CD4-positive, alpha-beta T cell (primary cell): Measurements from ENCODE around the gene LSM6. TPM values are rescaled to one million over a fixed set of nuclear protein-coding genes. Genes with fewer than 3 reads are reported as not detected.

ENCODE experiments used
- ATAC-seq: fragments of 200-7000 bp; cut with Tn5 transposase; one replicate; pipeline ENCODE4 v1.10.0; 2022; ENCODE audit warnings: mild to moderate bottlenecking; ENCODE audit not compliant: poor library complexity
- CTCF ChIA-PET: fragments of 350-600 bp; sonication (Branson Sonifier 250); formaldehyde crosslinking; loops from one replicate; lab custom pipeline; 2021; ENCODE audit warnings: antibody characterized with exemption, inconsistent platforms; lab: Charles Lee
- POLR2A ChIA-PET: fragments of 350-600 bp; sonication (Branson Sonifier 250); formaldehyde crosslinking; loops from one replicate; lab custom pipeline; 2021; ENCODE audit warnings: antibody characterized with exemption, inconsistent platforms; lab: Charles Lee
- DNase-seq, 14 experiments: peaks; one replicate each; pipeline ENCODE4 v3.0.0-alpha.2; 2013 to 2020; ENCODE audit warnings: mixed read lengths in 2 of 14
- H3K27ac ChIP-seq, 2 donors: one replicate each; pipeline versions ENCODE4 v1.5.1 to v1.7.0; 2013; ENCODE audit warnings: low read length in 2 of 2, low read depth in 1 of 2, mild to moderate bottlenecking in 1 of 2
- H3K27me3 ChIP-seq, 2 experiments: 1 replicate in 1 of 2; 2 replicates in 1 of 2; pipeline versions ENCODE4 v1.6.1 to v1.7.0; 2013; ENCODE audit warnings: low read length in 2 of 2, control low read depth in 1 of 2, mild to moderate bottlenecking in 1 of 2, moderate library complexity in 1 of 2; ENCODE audit not compliant: insufficient read depth in 2 of 2, control insufficient read depth in 1 of 2
- H3K36me3 ChIP-seq: one replicate; pipeline ENCODE4 v1.6.1; 2013; ENCODE audit warnings: low read length, control low read depth; ENCODE audit not compliant: insufficient read depth
- H3K4me1 ChIP-seq: one replicate; pipeline ENCODE4 v1.6.1; 2013; ENCODE audit warnings: low read length, control low read depth; ENCODE audit not compliant: insufficient read depth
- H3K4me3 ChIP-seq: one replicate; pipeline ENCODE4 v1.5.1; 2013; ENCODE audit warnings: mild to moderate bottlenecking, low read length, moderate library complexity
- H3K9me3 ChIP-seq, 2 experiments: 1 replicate in 1 of 2; 2 replicates in 1 of 2; pipeline versions ENCODE4 v1.6.1 to v1.7.0; 2013; ENCODE audit warnings: low read length in 2 of 2, mild to moderate bottlenecking in 2 of 2, control low read depth in 1 of 2, moderate library complexity in 1 of 2; ENCODE audit not compliant: control insufficient read depth in 1 of 2, insufficient read depth in 1 of 2
- H3K27ac Mint-ChIP-seq: one replicate; pipeline ENCODE4 v1.8.0; 2020; ENCODE audit warnings: mixed read lengths
- H3K27me3 Mint-ChIP-seq: one replicate; pipeline ENCODE4 v1.8.0; 2021; ENCODE audit warnings: mixed read lengths
- H3K36me3 Mint-ChIP-seq: one replicate; pipeline ENCODE4 v1.8.0; 2021; ENCODE audit warnings: low read depth, mixed read lengths
- H3K4me1 Mint-ChIP-seq: one replicate; pipeline ENCODE4 v1.8.0; 2021; ENCODE audit warnings: low read depth, mixed read lengths
- H3K4me3 Mint-ChIP-seq: one replicate; pipeline ENCODE4 v1.8.0; 2020; ENCODE audit warnings: mild to moderate bottlenecking, mixed read lengths
- H3K9me3 Mint-ChIP-seq: one replicate; pipeline ENCODE4 v1.8.0; 2020; ENCODE audit warnings: mixed read lengths
- CTCF ChIP-seq: fragments of 200-600 bp; IDR thresholded peaks from one replicate; pipeline ENCODE4 v1.8.0; 2022; ENCODE audit warnings: antibody characterized with exemption, mild to moderate bottlenecking
- intact Hi-C, 2 experiments: fragments of 100-400 bp; cut with DNase I in 1 of 2; cut with micrococcal nuclease in 1 of 2; formaldehyde crosslinking; loops; one replicate each; pipeline versions ENCODE4 v1.15.1 to v1.9.0; 2023 to 2025; cut with DNase I, micrococcal nuclease
- total RNA-seq, 174 experiments: library from RNA in 2 of 174; stranded (reverse) in 2 of 174; gene quantifications; one replicate each; pipeline ENCODE4 v1.2.3 and lab custom pipeline; 2021 to 2026

LSM6 gene
- total RNA-seq, 2 experiments from 2014 or later = 33.8 to 34.2 TPM

GRCh38 chr4:146155152-146155724, 20.3 kb upstream of the LSM6 start:
- CTCF ChIA-PET = interaction anchor here (0.7 kb wide), 1 partner anchor 16 kb away, joined by 3 read pairs; no protein-coding TSS in a partner anchor
- Histone ChIP-seq H3K9me3 (peaks cover 0 to 4% of the 10 kb centered on the region in 2 experiments), H3K27ac (no peak overlapping the region), H3K4me3 (no peak overlapping the region), H3K36me3 (no peaks in the 10 kb centered on the region), H3K4me1 (no peaks in the 10 kb centered on the region), H3K27me3 (peaks cover 0 to 6% of the 10 kb centered on the region in 2 experiments)
- POLR2A ChIA-PET = no interaction called here
- Mint-ChIP-seq H3K4me1 (no peaks in the 10 kb centered on the region), H3K9me3 (no peaks in the 10 kb centered on the region), H3K36me3 (no peaks in the 10 kb centered on the region), H3K4me3 (no peak overlapping the region), H3K27ac (no peak overlapping the region), H3K27me3 (peaks cover 37% of the 10 kb centered on the region)
- ATAC-seq (no peak), DNase-seq (no peak)
- no peak for TF ChIP-seq CTCF
- intact Hi-C loops = no loop called here

GRCh38 chr4:146158036-146158745, 17.3 kb upstream of the LSM6 start:
- Mint-ChIP-seq H3K9me3 (peaks cover 7% of the 10 kb centered on the region), H3K27ac (no peak overlapping the region), H3K4me3 (no peak overlapping the region), H3K27me3 (peaks cover 53% of the 10 kb centered on the region), H3K4me1 (no peaks in the 10 kb centered on the region), H3K36me3 (no peaks in the 10 kb centered on the region)
- no peak for TF ChIP-seq CTCF
- H3K4me3 ChIP-seq = no peak overlapping the region
- H3K27me3 ChIP-seq = peaks cover 0 to 6% of the 10 kb centered on the region in 2 experiments
- no peak for ATAC-seq
- POLR2A ChIA-PET = no interaction called here
- H3K36me3 ChIP-seq = no peaks in the 10 kb centered on the region
- no peaks in the 10 kb centered on the region for H3K4me1 ChIP-seq
- H3K27ac ChIP-seq = no peak overlapping the region
- intact Hi-C loops = no loop called here
- CTCF ChIA-PET = no interaction called here
- H3K9me3 ChIP-seq = peaks cover 4 to 14% of the 10 kb centered on the region in 2 experiments
- no peak for DNase-seq

GRCh38 chr4:146159384-146160058, 16.0 kb upstream of the LSM6 start:
- H3K27ac ChIP-seq = no peak overlapping the region

More at GRCh38 chr4:146159384-146160058, 16.0 kb upstream of the LSM6 start:
- Mint-ChIP-seq H3K4me3 (no peak overlapping the region), H3K4me1 (no peaks in the 10 kb centered on the region), H3K27ac (no peak overlapping the region), H3K27me3 (peaks cover 40% of the 10 kb centered on the region), H3K9me3 (peaks cover 7% of the 10 kb centered on the region), H3K36me3 (no peaks in the 10 kb centered on the region)
- ChIA-PET CTCF (no interaction called here), POLR2A (no interaction called here)
- H3K4me3 ChIP-seq = no peak overlapping the region
- H3K36me3 ChIP-seq = no peaks in the 10 kb centered on the region
- H3K9me3 ChIP-seq = peaks cover 4 to 14% of the 10 kb centered on the region in 2 experiments
- H3K4me1 ChIP-seq = no peaks in the 10 kb centered on the region
- TF ChIP-seq CTCF = no peak
- peaks cover 0 to 6% of the 10 kb centered on the region in 2 experiments for H3K27me3 ChIP-seq
- intact Hi-C loops = no loop called here
- ATAC-seq (no peak), DNase-seq (no peak)
